IMR-90 (cell line): ENCODE results near the gene TRAF3. TPM values are rescaled to one million over a fixed set of nuclear protein-coding genes. Genes with fewer than 3 reads are reported as not detected.

Experiments used
- ATAC-seq: fragments of 200-7000 bp; cut with Tn5 transposase; 2 replicates; pipeline ENCODE4 v1.9.1; 2020; ENCODE audit warnings: low read depth, mild to moderate bottlenecking, moderate library complexity
- BruUV-seq: library from RNA; stranded (reverse); fragments of 400-500 nt; replicated peaks from 2 replicates; lab custom pipeline; 2021; lab: Mats Ljungman, UMichigan
- CTCF ChIA-PET: fragments of 300-600 bp; formaldehyde crosslinking; extraction: SDS; loops from one replicate; lab custom pipeline; 2021; ENCODE audit warnings: antibody characterized with exemption; lab: Yijun Ruan, JAX
- POLR2A ChIA-PET: fragments of 300-600 bp; sonication (Branson Sonifier 250); formaldehyde crosslinking; loops from one replicate; lab custom pipeline; 2022; ENCODE audit warnings: antibody characterized with exemption; ENCODE audit not compliant: unreplicated experiment; lab: Charles Lee
- DNase-seq: peaks from one replicate; pipeline ENCODE4 v3.0.0; 2013
- H2AFZ ChIP-seq: replicated peaks from 2 replicates; pipeline ENCODE3; 2013; ENCODE audit warnings: low read length, mild to moderate bottlenecking; ENCODE audit not compliant: poor library complexity
- H2AK5ac ChIP-seq: 2 replicates; pipeline ENCODE4 v1.6.1; 2013; ENCODE audit warnings: low read depth, low read length, inconsistent platforms
- H2AK9ac ChIP-seq: replicated peaks from 2 replicates; pipeline ENCODE3; 2013; ENCODE audit warnings: mild to moderate bottlenecking, low read depth, low read length, moderate library complexity; ENCODE audit not compliant: poor library complexity
- H2BK120ac ChIP-seq: 2 replicates; pipeline ENCODE4 v1.6.1; 2013; ENCODE audit warnings: low read depth, low read length, inconsistent platforms
- H2BK15ac ChIP-seq: 3 replicates; pipeline ENCODE4 v1.6.1; 2013; ENCODE audit warnings: low read depth, low read length, inconsistent platforms
- H2BK20ac ChIP-seq: 2 replicates; pipeline ENCODE4 v1.6.1; 2013; ENCODE audit warnings: low read depth, mild to moderate bottlenecking, inconsistent platforms, low read length, moderate library complexity
- H2BK5ac ChIP-seq: 2 replicates; pipeline ENCODE4 v1.6.1; 2013; ENCODE audit warnings: mild to moderate bottlenecking, low read depth, low read length, inconsistent platforms; ENCODE audit not compliant: poor library complexity, severe bottlenecking
- H3K14ac ChIP-seq: replicated peaks from 2 replicates; pipeline ENCODE4 v1.6.1; 2013; ENCODE audit warnings: low read depth, low read length, inconsistent platforms
- H3K18ac ChIP-seq: 2 replicates; pipeline ENCODE4 v1.6.1; 2013; ENCODE audit warnings: low read depth, low read length, control low read depth
- H3K23ac ChIP-seq: 2 replicates; pipeline ENCODE4 v1.6.1; 2013; ENCODE audit warnings: low read depth, low read length, inconsistent platforms
- H3K27ac ChIP-seq: 2 replicates; pipeline ENCODE4 v1.5.1; 2013; ENCODE audit warnings: mild to moderate bottlenecking, control low read depth, low read length; ENCODE audit not compliant: insufficient read depth
- H3K27me3 ChIP-seq: 2 replicates; pipeline ENCODE4 v1.6.1; 2013; ENCODE audit warnings: low read length; ENCODE audit not compliant: control insufficient read depth, insufficient read depth
- H3K36me3 ChIP-seq: 2 replicates; pipeline ENCODE4 v1.6.1; 2013; ENCODE audit warnings: low read length, mixed read lengths; ENCODE audit not compliant: control insufficient read depth, insufficient read depth
- H3K4ac ChIP-seq: 2 replicates; pipeline ENCODE4 v1.6.1; 2013; ENCODE audit warnings: low read depth, low read length, inconsistent platforms
- H3K4me1 ChIP-seq: 2 replicates; pipeline ENCODE4 v1.6.1; 2013; ENCODE audit warnings: low read length, mixed read lengths; ENCODE audit not compliant: control insufficient read depth, insufficient read depth
- H3K4me2 ChIP-seq: 2 replicates; pipeline ENCODE4 v1.6.1; 2013; ENCODE audit warnings: low read depth, mild to moderate bottlenecking, control low read depth, low read length, moderate library complexity
- H3K4me3 ChIP-seq: 2 replicates; pipeline ENCODE4 v1.5.1; 2013; ENCODE audit warnings: low read depth, mild to moderate bottlenecking, control low read depth, low read length, moderate library complexity; ENCODE audit not compliant: insufficient read depth
- H3K56ac ChIP-seq: 2 replicates; pipeline ENCODE4 v1.6.1; 2013; ENCODE audit warnings: low read length, inconsistent platforms; ENCODE audit not compliant: insufficient read depth; ENCODE audit errors: extremely low read depth
- H3K79me1 ChIP-seq, 2 experiments: 2 replicates each; pipeline ENCODE4 v1.6.1; 2013; ENCODE audit warnings: low read length in 2 of 2, inconsistent platforms in 1 of 2, low read depth in 1 of 2
- H3K9ac ChIP-seq: 2 replicates; pipeline ENCODE4 v1.6.1; 2013; ENCODE audit warnings: low read depth, low read length, control low read depth
- H3K9me1 ChIP-seq: 2 replicates; pipeline ENCODE4 v1.6.1; 2013; ENCODE audit warnings: low read length, inconsistent platforms; ENCODE audit not compliant: insufficient read depth
- H3K9me3 ChIP-seq: 2 replicates; pipeline ENCODE4 v1.6.1; 2013; ENCODE audit warnings: low read length; ENCODE audit not compliant: control insufficient read depth, insufficient read depth
- H4K20me1 ChIP-seq: 2 replicates; pipeline ENCODE4 v1.6.1; 2013; ENCODE audit warnings: low read length, inconsistent platforms; ENCODE audit not compliant: insufficient read depth
- H4K5ac ChIP-seq: 2 replicates; pipeline ENCODE4 v1.6.1; 2013; ENCODE audit warnings: mild to moderate bottlenecking, low read depth, low read length, control low read depth
- H4K8ac ChIP-seq, 2 experiments: 2 replicates each; pipeline ENCODE4 v1.6.1; 2013; ENCODE audit warnings: low read depth in 2 of 2, low read length in 2 of 2, control low read depth in 1 of 2, inconsistent platforms in 1 of 2
- H4K91ac ChIP-seq: 2 replicates; pipeline ENCODE4 v1.6.1; 2013; ENCODE audit warnings: low read depth, low read length, inconsistent platforms; ENCODE audit not compliant: insufficient read depth
- BHLHE40 ChIP-seq: fragments of 150-350 bp; IDR thresholded peaks from 2 replicates; pipeline ENCODE4 v1.6.1; 2016; ENCODE audit warnings: mild to moderate bottlenecking, low read depth, low read length
- CEBPB ChIP-seq: IDR thresholded peaks from 2 replicates; pipeline ENCODE4 v1.6.1; 2012; ENCODE audit warnings: low read depth, low read length, improper control_type of control experiment
- CHD1 ChIP-seq: IDR thresholded peaks from 2 replicates; pipeline ENCODE4 v1.6.1; 2012; ENCODE audit warnings: low read depth, low read length, improper control_type of control experiment
- CTCF ChIP-seq: conservative IDR thresholded peaks from 2 replicates; pipeline ENCODE4 v1.5.1; 2012; ENCODE audit warnings: mild to moderate bottlenecking, low read depth, low read length, improper control_type of control experiment
- ELK1 ChIP-seq: fragments of 150-350 bp; IDR thresholded peaks from 2 replicates; pipeline ENCODE4 v1.6.1; 2016; ENCODE audit warnings: low read depth, mild to moderate bottlenecking, low read length, moderate library complexity, borderline replicate concordance
- FOS ChIP-seq: fragments of 150-350 bp; IDR thresholded peaks from 2 replicates; pipeline ENCODE4 v1.6.1; 2016; ENCODE audit warnings: low read depth, low read length
- MAFK ChIP-seq: IDR thresholded peaks from 2 replicates; pipeline ENCODE4 v1.6.1; 2012; ENCODE audit warnings: low read depth, low read length, improper control_type of control experiment
- MAZ ChIP-seq: IDR thresholded peaks from 2 replicates; pipeline ENCODE4 v1.6.1; 2012; ENCODE audit warnings: low read depth, mild to moderate bottlenecking, low read length, improper control_type of control experiment, moderate library complexity, borderline replicate concordance
- MXI1 ChIP-seq: IDR thresholded peaks from 2 replicates; pipeline ENCODE4 v1.6.1; 2012; ENCODE audit warnings: low read depth, mild to moderate bottlenecking, low read length, moderate library complexity, borderline replicate concordance
- NFE2L2 ChIP-seq: fragments of 150-350 bp; IDR thresholded peaks from 2 replicates; pipeline ENCODE4 v1.6.1; 2016; ENCODE audit warnings: low read depth, mild to moderate bottlenecking, low read length
- POLR2A ChIP-seq: IDR thresholded peaks from 2 replicates; pipeline ENCODE4 v1.6.1; 2012; ENCODE audit warnings: mild to moderate bottlenecking, low read depth, low read length
- RAD21 ChIP-seq: IDR thresholded peaks from 2 replicates; pipeline ENCODE4 v1.6.1; 2012; ENCODE audit warnings: low read length, improper control_type of control experiment
- RCOR1 ChIP-seq: IDR thresholded peaks from 2 replicates; pipeline ENCODE4 v1.6.1; 2012; ENCODE audit warnings: mild to moderate bottlenecking, low read length, improper control_type of control experiment; ENCODE audit not compliant: insufficient replicate concordance
- RFX5 ChIP-seq: IDR thresholded peaks from 2 replicates; pipeline ENCODE4 v1.8.0; 2012; ENCODE audit warnings: low read depth, mild to moderate bottlenecking, low read length, moderate library complexity
- SMC3 ChIP-seq: fragments of 150-350 bp; IDR thresholded peaks from 2 replicates; pipeline ENCODE4 v1.6.1; 2016; ENCODE audit warnings: low read depth, mild to moderate bottlenecking, antibody characterized with exemption, low read length, moderate library complexity
- USF2 ChIP-seq: fragments of 150-350 bp; IDR thresholded peaks from 2 replicates; pipeline ENCODE4 v1.6.1; 2017; ENCODE audit warnings: mild to moderate bottlenecking, antibody characterized with exemption, low read length, low read depth
- WGBS, 2 experiments: methylation state at CpG; one replicate each; pipeline versions ENCODE4 v1.1.5 to v1.1.7; 2013; ENCODE audit warnings: missing lambda C conversion rate in 2 of 2; ENCODE audit not compliant: insufficient read length in 1 of 2; ENCODE audit errors: extremely low coverage in 2 of 2; 5-methylcytosine and 5-hydroxymethylcytosine counted together
- dilution Hi-C: fragments of 300-500 bp; cut with HindIII; formaldehyde crosslinking; loops from one replicate; pipeline ENCODE4 v1.14.3; 2018; ENCODE audit warnings: low sequenced_read_pairs; ENCODE audit not compliant: unreplicated experiment
- in situ Hi-C: fragments of 300-500 bp; cut with MboI; formaldehyde crosslinking; loops from 3 replicates; pipeline ENCODE4 v1.14.3; 2019; ENCODE audit warnings: low sequenced_read_pairs, inconsistent platforms, mixed read lengths
- intact Hi-C: fragments of 100-400 bp; cut with micrococcal nuclease; formaldehyde crosslinking; loops from 2 replicates; pipeline ENCODE4 v1.10.0; 2022
- polyA plus RNA-seq, 3 experiments: library from polyadenylated mRNA; depleted of rRNA; stranded (reverse); fragments of >200 nt; gene quantifications; 2 replicates each; pipeline ENCODE4 v1.2.3, GENCODE V29; 2012; ENCODE audit warnings: low replicate concordance in 1 of 3
- total RNA-seq: library from RNA; depleted of rRNA; stranded (reverse); fragments of >200 nt; gene quantifications from 2 replicates; pipeline ENCODE4 v1.2.3, GENCODE V29; 2012

The TRAF3 gene
- total and polyA plus RNA-seq, 2 of the 4 experiments (the other 2 are of a cell fraction) = 21.2 to 25.3 TPM

GRCh38 chr14:102833341-102833740, 56.1 kb downstream of the TRAF3 start:
- BruUV-seq = no TSS peak

More at GRCh38 chr14:102833341-102833740, 56.1 kb downstream of the TRAF3 start:
- H3K27me3 ChIP-seq = no peaks in the 10 kb centered on the region
- H4K5ac ChIP-seq = no peak overlapping the region
- H3K36me3 ChIP-seq = peaks cover 4% of the 10 kb centered on the region; the same call in 1 of the 2 replicates
- DNase-seq = no peak
- no peak overlapping the region for H2BK20ac ChIP-seq
- H3K23ac ChIP-seq = no peak overlapping the region
- peaks cover 37 to 61% of the 10 kb centered on the region in 2 experiments for H3K79me1 ChIP-seq
- POLR2A ChIA-PET = no interaction called here
- WGBS, 2 experiments = no CpG with 5 or more reads among the region's 7 CpGs
- H4K20me1 ChIP-seq = peaks cover 28% of the 10 kb centered on the region
- H2AFZ ChIP-seq = no peak overlapping the region
- no peak overlapping the region for H3K4me3 ChIP-seq
- intact Hi-C loops (no loop called here), dilution Hi-C loops (no loop called here), in situ Hi-C loops (no loop called here)
- no peak overlapping the region for H3K4me2 ChIP-seq
- no peak overlapping the region for H3K9ac ChIP-seq
- H3K4me1 ChIP-seq = peaks cover 10% of the 10 kb centered on the region
- no peak overlapping the region for H2BK5ac ChIP-seq
- CTCF ChIA-PET = interaction anchor here (0.7 kb wide), 1 partner anchor 13 kb away, joined by 3 read pairs; no protein-coding TSS in a partner anchor
- H2AK9ac ChIP-seq = no peak overlapping the region
- no peak overlapping the region for H3K4ac ChIP-seq
- H3K9me1 ChIP-seq = peaks cover 21% of the 10 kb centered on the region
- ATAC-seq = no peak
- H3K56ac ChIP-seq = no peak overlapping the region
- H2AK5ac ChIP-seq = no peak overlapping the region
- no peak overlapping the region for H2BK120ac ChIP-seq
- no peak overlapping the region for H4K91ac ChIP-seq
- no peak for TF ChIP-seq BHLHE40
- TF ChIP-seq RCOR1 = no peak
- TF ChIP-seq POLR2A = no peak
- TF ChIP-seq CTCF = no peak
- no peak for TF ChIP-seq ELK1
- no peak for TF ChIP-seq CHD1
- no peak for TF ChIP-seq FOS
- TF ChIP-seq RFX5 = no peak
- TF ChIP-seq SMC3 = no peak
- TF ChIP-seq RAD21 = no peak
- TF ChIP-seq MAZ = no peak
- no peak for TF ChIP-seq MAFK
- no peak for TF ChIP-seq MXI1
- TF ChIP-seq NFE2L2 = no peak
- no peak for TF ChIP-seq CEBPB
- TF ChIP-seq USF2 = no peak
- H3K14ac ChIP-seq = no peak overlapping the region
- no peak overlapping the region for H3K18ac ChIP-seq
- no peak overlapping the region for H4K8ac ChIP-seq
- no peak overlapping the region for H3K27ac ChIP-seq
- no peak overlapping the region for H2BK15ac ChIP-seq
- H3K9me3 ChIP-seq = no peaks in the 10 kb centered on the region
